Measurements from ENCODE around the gene CENPX.

CENPX gene

DNA sequence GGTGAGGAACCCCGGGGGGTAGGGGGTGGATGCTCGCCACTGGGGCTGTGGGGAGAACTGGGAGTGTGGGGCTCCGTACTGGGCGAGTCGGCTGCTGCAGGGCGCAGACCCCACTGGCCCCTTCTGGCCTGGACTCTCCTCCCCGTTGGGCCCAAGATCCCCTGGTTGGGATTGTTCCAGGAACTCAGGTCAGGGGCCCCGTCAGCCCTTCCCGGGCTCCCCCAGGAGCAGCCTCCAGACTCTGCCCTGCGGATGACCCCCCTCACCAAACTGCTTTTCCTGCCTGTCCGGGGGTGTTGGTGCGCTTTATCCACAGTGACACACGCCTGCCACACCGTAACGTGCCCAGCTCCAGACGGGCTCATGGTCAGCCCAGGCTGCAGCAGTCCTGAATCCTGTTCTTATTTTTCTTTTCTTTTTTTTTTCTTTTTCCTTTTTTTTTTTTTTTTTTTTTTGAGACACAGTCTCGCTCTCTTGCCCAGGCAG is 21.1 kb downstream of the CENPX start:
- TF ChIP-seq RAD21 (IDR thresholded peaks at IDR 0.05; ENCODE audit: low read depth) = no peak
- TF ChIP-seq, protein P1, sequence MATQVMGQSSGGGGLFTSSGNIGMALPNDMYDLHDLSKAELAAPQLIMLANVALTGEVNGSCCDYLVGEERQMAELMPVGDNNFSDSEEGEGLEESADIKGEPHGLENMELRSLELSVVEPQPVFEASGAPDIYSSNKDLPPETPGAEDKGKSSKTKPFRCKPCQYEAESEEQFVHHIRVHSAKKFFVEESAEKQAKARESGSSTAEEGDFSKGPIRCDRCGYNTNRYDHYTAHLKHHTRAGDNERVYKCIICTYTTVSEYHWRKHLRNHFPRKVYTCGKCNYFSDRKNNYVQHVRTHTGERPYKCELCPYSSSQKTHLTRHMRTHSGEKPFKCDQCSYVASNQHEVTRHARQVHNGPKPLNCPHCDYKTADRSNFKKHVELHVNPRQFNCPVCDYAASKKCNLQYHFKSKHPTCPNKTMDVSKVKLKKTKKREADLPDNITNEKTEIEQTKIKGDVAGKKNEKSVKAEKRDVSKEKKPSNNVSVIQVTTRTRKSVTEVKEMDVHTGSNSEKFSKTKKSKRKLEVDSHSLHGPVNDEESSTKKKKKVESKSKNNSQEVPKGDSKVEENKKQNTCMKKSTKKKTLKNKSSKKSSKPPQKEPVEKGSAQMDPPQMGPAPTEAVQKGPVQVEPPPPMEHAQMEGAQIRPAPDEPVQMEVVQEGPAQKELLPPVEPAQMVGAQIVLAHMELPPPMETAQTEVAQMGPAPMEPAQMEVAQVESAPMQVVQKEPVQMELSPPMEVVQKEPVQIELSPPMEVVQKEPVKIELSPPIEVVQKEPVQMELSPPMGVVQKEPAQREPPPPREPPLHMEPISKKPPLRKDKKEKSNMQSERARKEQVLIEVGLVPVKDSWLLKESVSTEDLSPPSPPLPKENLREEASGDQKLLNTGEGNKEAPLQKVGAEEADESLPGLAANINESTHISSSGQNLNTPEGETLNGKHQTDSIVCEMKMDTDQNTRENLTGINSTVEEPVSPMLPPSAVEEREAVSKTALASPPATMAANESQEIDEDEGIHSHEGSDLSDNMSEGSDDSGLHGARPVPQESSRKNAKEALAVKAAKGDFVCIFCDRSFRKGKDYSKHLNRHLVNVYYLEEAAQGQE (IDR thresholded peaks at IDR 0.05; ENCODE audit: low read depth) = no peak
- TF ChIP-seq, protein P2, sequence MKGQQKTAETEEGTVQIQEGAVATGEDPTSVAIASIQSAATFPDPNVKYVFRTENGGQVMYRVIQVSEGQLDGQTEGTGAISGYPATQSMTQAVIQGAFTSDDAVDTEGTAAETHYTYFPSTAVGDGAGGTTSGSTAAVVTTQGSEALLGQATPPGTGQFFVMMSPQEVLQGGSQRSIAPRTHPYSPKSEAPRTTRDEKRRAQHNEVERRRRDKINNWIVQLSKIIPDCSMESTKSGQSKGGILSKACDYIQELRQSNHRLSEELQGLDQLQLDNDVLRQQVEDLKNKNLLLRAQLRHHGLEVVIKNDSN (IDR thresholded peaks at IDR 0.05) = no peak

DNA sequence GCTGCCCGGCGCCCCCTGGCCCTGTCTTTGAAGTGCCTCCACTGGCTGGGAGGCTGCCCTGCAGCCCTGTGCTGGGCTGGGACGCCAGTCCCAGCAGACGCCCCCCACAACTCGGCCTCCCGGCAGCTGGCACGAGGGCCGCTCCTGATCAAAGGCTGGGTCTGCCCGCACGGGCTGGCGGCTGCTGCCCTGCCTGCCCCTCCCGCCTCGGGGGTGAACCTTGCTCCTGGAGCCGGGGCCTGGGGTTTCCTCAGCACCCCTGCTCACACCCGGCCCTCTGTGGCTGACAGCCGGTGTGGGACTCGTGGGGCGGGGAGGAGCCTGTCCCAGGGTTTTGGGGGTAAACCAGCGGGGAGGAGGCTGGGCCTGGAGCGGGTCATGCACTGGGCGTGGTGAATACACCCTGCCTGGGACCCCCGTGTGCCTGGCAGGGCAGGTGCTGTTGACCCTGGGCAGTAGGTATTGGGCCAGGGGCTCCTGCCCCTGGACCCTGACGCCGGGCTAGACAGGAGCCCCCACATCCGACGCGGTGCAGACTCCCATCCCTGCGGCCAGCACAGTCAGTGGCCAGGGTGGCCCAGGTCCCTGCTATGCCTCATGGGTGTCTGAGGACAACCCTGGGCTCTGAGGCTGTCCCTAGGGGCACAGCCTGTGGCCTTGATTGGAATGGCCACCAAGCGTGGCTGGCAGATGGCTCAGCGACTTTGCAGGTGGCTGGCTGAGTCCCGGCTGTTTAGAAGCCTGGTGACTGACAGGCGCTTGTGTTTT is 21.7 kb downstream of the CENPX start:
- no peak for TF ChIP-seq TEAD4 (IDR thresholded peaks at IDR 0.05)
- no peak for TF ChIP-seq CREB1 (IDR thresholded peaks at IDR 0.05; ENCODE audit: low read depth)
- no peak for TF ChIP-seq FOXM1 (IDR thresholded peaks at IDR 0.05; ENCODE audit: borderline replicate concordance, low read depth)
- TF ChIP-seq, protein P3, sequence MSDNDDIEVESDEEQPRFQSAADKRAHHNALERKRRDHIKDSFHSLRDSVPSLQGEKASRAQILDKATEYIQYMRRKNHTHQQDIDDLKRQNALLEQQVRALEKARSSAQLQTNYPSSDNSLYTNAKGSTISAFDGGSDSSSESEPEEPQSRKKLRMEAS (IDR thresholded peaks at IDR 0.05) = no peak
- TF ChIP-seq EGR1 (IDR thresholded peaks at IDR 0.05) = no peak
- no peak for TF ChIP-seq ZBTB7A (IDR thresholded peaks at IDR 0.05; ENCODE audit: low read depth)
- no peak for TF ChIP-seq TCF12 (IDR thresholded peaks at IDR 0.05; ENCODE audit: low read depth)
- no peak for TF ChIP-seq YY1 (IDR thresholded peaks at IDR 0.05; ENCODE audit: low read depth)
- TF ChIP-seq, protein P1 (IDR thresholded peaks at IDR 0.05; ENCODE audit: low read depth) = no peak
- TF ChIP-seq TAF1 (IDR thresholded peaks at IDR 0.05; ENCODE audit: low read depth) = no peak
- no peak for TF ChIP-seq NFIC (IDR thresholded peaks at IDR 0.05)
- TF ChIP-seq EP300 (IDR thresholded peaks at IDR 0.05; ENCODE audit: borderline replicate concordance) = no peak
- TF ChIP-seq, protein P2 (IDR thresholded peaks at IDR 0.05) = no peak
- no peak for TF ChIP-seq RAD21 (IDR thresholded peaks at IDR 0.05; ENCODE audit: low read depth)
- TF ChIP-seq CEBPB (IDR thresholded peaks at IDR 0.05) = no peak

DNA sequence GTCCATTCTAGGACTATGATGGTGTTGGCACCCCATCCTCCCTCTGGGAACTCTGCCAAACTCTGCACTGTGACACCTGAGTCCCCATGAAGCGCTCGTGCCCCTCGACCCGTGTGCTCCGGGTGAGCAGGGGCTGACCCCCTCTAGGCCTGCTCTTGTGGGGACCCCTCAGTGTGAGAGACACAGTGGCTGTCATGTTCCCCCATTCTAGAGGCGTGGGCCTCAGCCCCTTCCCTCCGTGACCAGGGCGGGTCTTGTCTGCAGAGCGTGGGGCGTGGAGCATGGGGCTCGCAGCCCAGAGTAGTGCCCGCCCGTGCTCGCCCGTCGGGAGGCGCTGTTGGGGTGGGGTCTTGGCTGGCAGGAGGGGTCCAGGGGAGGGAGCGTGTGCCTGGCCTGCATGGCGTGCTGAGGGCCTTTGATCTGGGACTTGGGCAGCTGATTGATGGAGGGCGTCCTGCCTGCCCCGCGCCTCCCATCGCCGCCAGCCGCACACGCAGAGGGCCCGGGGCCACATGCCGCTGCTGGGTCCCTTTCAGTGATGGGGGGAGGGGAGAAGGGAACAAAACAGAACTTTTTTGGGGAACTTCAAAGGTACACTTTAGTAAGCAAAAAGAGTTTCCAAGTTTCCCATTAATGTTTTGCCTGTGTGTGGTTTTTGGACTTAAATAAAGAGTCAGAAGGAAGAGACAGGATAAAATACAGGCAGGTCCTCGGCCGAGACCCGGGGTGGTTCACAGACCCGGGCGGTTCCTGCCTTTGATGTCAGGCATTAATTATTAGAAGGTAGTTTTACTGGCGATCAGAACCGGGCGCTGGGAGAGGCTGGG is 22.5 kb downstream of the CENPX start:
- TF ChIP-seq TAF1 (IDR thresholded peaks at IDR 0.05; ENCODE audit: low read depth) (no peak), ZBTB7A (IDR thresholded peaks at IDR 0.05; ENCODE audit: low read depth) (no peak), YY1 (IDR thresholded peaks at IDR 0.05; ENCODE audit: low read depth) (no peak), TEAD4 (IDR thresholded peaks at IDR 0.05) (no peak), EGR1 (IDR thresholded peaks at IDR 0.05) (no peak), CEBPB (IDR thresholded peaks at IDR 0.05) (no peak), CREB1 (IDR thresholded peaks at IDR 0.05; ENCODE audit: low read depth) (no peak), NFIC (IDR thresholded peaks at IDR 0.05) (no peak), TCF12 (IDR thresholded peaks at IDR 0.05; ENCODE audit: low read depth) (no peak), EP300 (IDR thresholded peaks at IDR 0.05; ENCODE audit: borderline replicate concordance) (no peak), FOXM1 (IDR thresholded peaks at IDR 0.05; ENCODE audit: borderline replicate concordance, low read depth) (no peak), RAD21 (IDR thresholded peaks at IDR 0.05; ENCODE audit: low read depth) (no peak)
- TF ChIP-seq, protein P2 (IDR thresholded peaks at IDR 0.05) = no peak
- TF ChIP-seq, protein P3 (IDR thresholded peaks at IDR 0.05) = no peak
- TF ChIP-seq, protein P1 (IDR thresholded peaks at IDR 0.05; ENCODE audit: low read depth) = no peak
